GM23338 (cell line): Measurements from ENCODE around the gene CD28. TPM values are rescaled to one million over a fixed set of nuclear protein-coding genes. Genes with fewer than 3 reads are reported as not detected.

Experiments used
- ATAC-seq: fragments of 200-7000 bp; cut with Tn5 transposase; 3 replicates; pipeline ENCODE4 v1.9.1; 2020
- DNase-seq: peaks from one replicate; pipeline ENCODE4 v3.0.0-alpha.2; 2015; ENCODE audit warnings: low spot score
- H2AFZ ChIP-seq: fragments of 200-600 bp; sonication (generic); 2 replicates; pipeline ENCODE4 v1.8.0; 2016; ENCODE audit warnings: antibody characterized with exemption, mild to moderate bottlenecking, moderate library complexity
- H3F3A ChIP-seq: fragments of 200-600 bp; sonication (generic); replicated peaks from 2 replicates; pipeline ENCODE4 v1.8.0; 2017; ENCODE audit warnings: antibody characterized with exemption, mixed run types, low read depth
- H3K27ac ChIP-seq: fragments of 200-600 bp; sonication (generic); 2 replicates; pipeline ENCODE4 v1.6.1; 2016; ENCODE audit warnings: low read depth
- H3K27me3 ChIP-seq: fragments of 200-600 bp; sonication (generic); 2 replicates; pipeline ENCODE4 v1.8.0; 2016; ENCODE audit warnings: mild to moderate bottlenecking, mixed run types, moderate library complexity; ENCODE audit not compliant: insufficient read depth
- H3K36me3 ChIP-seq: fragments of 200-600 bp; sonication (generic); 2 replicates; pipeline ENCODE4 v1.8.0; 2016; ENCODE audit warnings: mild to moderate bottlenecking; ENCODE audit not compliant: insufficient read depth
- H3K4me1 ChIP-seq: fragments of 200-600 bp; sonication (generic); 2 replicates; pipeline ENCODE4 v1.8.0; 2016; ENCODE audit warnings: mild to moderate bottlenecking, moderate library complexity; ENCODE audit not compliant: insufficient read depth
- H3K4me2 ChIP-seq: fragments of 200-600 bp; sonication (generic); 2 replicates; pipeline ENCODE4 v1.7.1; 2017; ENCODE audit warnings: mixed run types
- H3K4me3 ChIP-seq: fragments of 200-600 bp; sonication (generic); 2 replicates; pipeline ENCODE4 v1.6.1; 2016; ENCODE audit warnings: mixed run types
- H3K79me2 ChIP-seq: fragments of 200-600 bp; sonication (generic); replicated peaks from 2 replicates; pipeline ENCODE4 v1.8.0; 2017; ENCODE audit warnings: mild to moderate bottlenecking; ENCODE audit not compliant: insufficient read depth
- H3K9me2 ChIP-seq: fragments of 200-600 bp; sonication (generic); 2 replicates; pipeline ENCODE4 v1.8.0; 2017; ENCODE audit not compliant: insufficient read depth
- H4K20me1 ChIP-seq: fragments of 200-600 bp; sonication (generic); replicated peaks from 2 replicates; pipeline ENCODE4 v1.8.0; 2017; ENCODE audit warnings: mild to moderate bottlenecking; ENCODE audit not compliant: insufficient read depth
- H3K27ac Mint-ChIP-seq: 2 replicates; pipeline ENCODE4 v1.8.0; 2020; ENCODE audit warnings: inconsistent platforms, mild to moderate bottlenecking, moderate library complexity, mixed read lengths
- H3K27me3 Mint-ChIP-seq: 3 replicates; pipeline ENCODE4 v1.8.0; 2022; ENCODE audit warnings: low read depth, mild to moderate bottlenecking, moderate library complexity, mixed read lengths, inconsistent platforms; ENCODE audit not compliant: insufficient read depth, poor library complexity
- H3K36me3 Mint-ChIP-seq: 3 replicates; pipeline ENCODE4 v1.8.0; 2021; ENCODE audit warnings: low read depth, mild to moderate bottlenecking, inconsistent platforms, moderate library complexity, mixed read lengths
- H3K4me1 Mint-ChIP-seq: 3 replicates; pipeline ENCODE4 v1.8.0; 2020; ENCODE audit warnings: mild to moderate bottlenecking, inconsistent platforms, mixed read lengths
- H3K4me3 Mint-ChIP-seq: 3 replicates; pipeline ENCODE4 v1.8.0; 2021; ENCODE audit warnings: moderate library complexity, mild to moderate bottlenecking, inconsistent platforms, mixed read lengths
- H3K9me3 Mint-ChIP-seq: 3 replicates; pipeline ENCODE4 v1.8.0; 2020; ENCODE audit warnings: moderate library complexity, mild to moderate bottlenecking, inconsistent platforms, mixed read lengths
- CREB1 ChIP-seq: fragments of 250-450 bp; sonication (Bioruptor Pico); IDR thresholded peaks from 2 replicates; pipeline ENCODE4 v1.5.0; 2020; ENCODE audit warnings: low read depth, mild to moderate bottlenecking, moderate library complexity
- CTCF ChIP-seq, 2 experiments: fragments of 200-600 bp in 1 of 2; sonication (generic) in 1 of 2; conservative IDR thresholded peaks; 2 replicates each; pipeline versions ENCODE4 v1.5.1 to v1.6.1; 2016 to 2017; ENCODE audit warnings: antibody characterized with exemption in 2 of 2, low read depth in 2 of 2, mild to moderate bottlenecking in 2 of 2, moderate library complexity in 1 of 2
- ETS1 ChIP-seq: IDR thresholded peaks from 2 replicates; pipeline ENCODE4 v1.6.1; 2016; ENCODE audit warnings: antibody characterized with exemption
- EZH2 ChIP-seq: fragments of 200-600 bp; sonication (generic); IDR thresholded peaks from one replicate; pipeline ENCODE4 v1.8.0; 2017; ENCODE audit warnings: antibody characterized with exemption, mild to moderate bottlenecking, low read depth; ENCODE audit not compliant: unreplicated experiment
- EZH2phosphoT487 ChIP-seq: fragments of 200-600 bp; sonication (generic); IDR thresholded peaks from one replicate; pipeline ENCODE4 v1.8.1; 2018; ENCODE audit warnings: antibody characterized with exemption; ENCODE audit not compliant: unreplicated experiment
- JUNB ChIP-seq: IDR thresholded peaks from one replicate; pipeline ENCODE4 v1.6.1; 2016; ENCODE audit warnings: antibody characterized with exemption; ENCODE audit not compliant: unreplicated experiment
- NANOG ChIP-seq: IDR thresholded peaks from 2 replicates; pipeline ENCODE4 v1.6.1; 2016; ENCODE audit warnings: antibody characterized with exemption, borderline replicate concordance
- POLR2AphosphoS5 ChIP-seq: IDR thresholded peaks from 2 replicates; pipeline ENCODE4 v1.6.1; 2016; ENCODE audit warnings: antibody characterized with exemption, low read depth
- REST ChIP-seq: IDR thresholded peaks from one replicate; pipeline ENCODE4 v1.6.1; 2018; ENCODE audit warnings: antibody characterized with exemption; ENCODE audit not compliant: unreplicated experiment
- STAT1 ChIP-seq: IDR thresholded peaks from one replicate; pipeline ENCODE4 v1.6.1; 2016; ENCODE audit warnings: antibody characterized with exemption; ENCODE audit not compliant: unreplicated experiment
- ZNF114 ChIP-seq: fragments of 250-450 bp; sonication (Bioruptor Pico); IDR thresholded peaks from 2 replicates; pipeline ENCODE4 v1.5.0; 2020; ENCODE audit warnings: mild to moderate bottlenecking, moderate library complexity
- ZNF331 ChIP-seq: fragments of 250-450 bp; sonication (Bioruptor Pico); IDR thresholded peaks from 2 replicates; pipeline ENCODE4 v1.5.0; 2020; ENCODE audit warnings: low read depth, mild to moderate bottlenecking, moderate library complexity
- ZNF462 ChIP-seq: fragments of 250-450 bp; sonication (Bioruptor Pico); IDR thresholded peaks from 2 replicates; pipeline ENCODE4 v1.5.0; 2020; ENCODE audit warnings: mild to moderate bottlenecking, moderate library complexity
- polyA plus RNA-seq: library from polyadenylated mRNA; unstranded; fragments of >200 nt; fragmentation: Nextera tagmentation; extraction: Ambion mirVana; gene quantifications from 2 replicates; pipeline ENCODE4 v1.2.1, GENCODE V29; 2016
- total RNA-seq: library from RNA; depleted of rRNA; stranded (reverse); fragments of >200 nt; shearing (Covaris generic); gene quantifications from 2 replicates; pipeline ENCODE4 v1.2.3, GENCODE V29; 2014

CD28 gene
- total and polyA plus RNA-seq, 2 experiments from 2014 or later: not detected

- H3K4me3 Mint-ChIP-seq: no peak overlapping the region
These were observed 57.0 kb downstream of the CD28 start for GRCh38 chr2:203763241-203763937.

More at GRCh38 chr2:203763241-203763937, 57.0 kb downstream of the CD28 start:
- peaks cover 6% of the 10 kb centered on the region for H3K27me3 Mint-ChIP-seq
- peaks cover 7% of the 10 kb centered on the region; the same call in 2 of the 3 replicates for H3K9me3 Mint-ChIP-seq
- no peak overlapping the region for H3K27ac ChIP-seq
- no peak overlapping the region for H3K27ac Mint-ChIP-seq
- H3K4me2 ChIP-seq: no peak overlapping the region
- no peaks in the 10 kb centered on the region for H3F3A ChIP-seq
- H3K4me1 Mint-ChIP-seq: peaks cover 4% of the 10 kb centered on the region; the same call in 1 of the 3 replicates
- peaks cover 3% of the 10 kb centered on the region; the same call in 1 of the 2 replicates for H3K36me3 ChIP-seq
- peaks cover 5% of the 10 kb centered on the region for H3K9me2 ChIP-seq
- H4K20me1 ChIP-seq: no peaks in the 10 kb centered on the region
- no peak overlapping the region for H2AFZ ChIP-seq
- H3K4me3 ChIP-seq: no peak overlapping the region
- no peaks in the 10 kb centered on the region for H3K27me3 ChIP-seq
- TF ChIP-seq ZNF462: no peak
- TF ChIP-seq JUNB: no peak
- no peak for TF ChIP-seq CTCF (conservative IDR thresholded peaks at IDR 0.05; ENCODE audit: low read depth in 2 of 2)
- TF ChIP-seq EZH2: no peak
- no peak for TF ChIP-seq ETS1
- TF ChIP-seq EZH2phosphoT487: no peak
- TF ChIP-seq STAT1: no peak
- TF ChIP-seq POLR2AphosphoS5: no peak
- TF ChIP-seq NANOG: no peak
- TF ChIP-seq ZNF331: no peak
- TF ChIP-seq CREB1 (CRISPR knock-in tag): no peak
- TF ChIP-seq REST: no peak
- TF ChIP-seq ZNF114 (CRISPR knock-in tag): no peak
- no peaks in the 10 kb centered on the region; the same call in 2 of the 3 replicates for H3K36me3 Mint-ChIP-seq
- ATAC-seq (no peak), DNase-seq (no peak)
- H3K79me2 ChIP-seq: no peaks in the 10 kb centered on the region
- H3K4me1 ChIP-seq: 0 out of 2 replicates have a peak, but pooled peaks cover 4% of the 10 kb centered on the region
